Epithelial cell of proximal tubule (primary cell): ENCODE measurements around the gene IMMT. TPM values are rescaled to one million over a fixed set of nuclear protein-coding genes. Genes with fewer than 3 reads are reported as not detected.
"Not testable (repeated sequence)": the region's sequence is repeated elsewhere in the genome, so short reads cannot be mapped to it uniquely, and the experiment has no call there.

ENCODE experiments used
- DNase-seq: peaks from one replicate; pipeline ENCODE4 v3.0.0-alpha.2; 2011; ENCODE audit warnings: low read depth
- H3K4me3 ChIP-seq: 2 replicates; pipeline ENCODE4 v1.5.1; 2011; ENCODE audit warnings: low read depth, mild to moderate bottlenecking, low read length
- total RNA-seq: library from RNA; depleted of rRNA; stranded (reverse); fragments of >200 nt; gene quantifications from 2 replicates; pipeline ENCODE4 v1.2.3, GENCODE V29; 2015
- TF ChIP-seq, protein P1 (sequence below): conservative IDR thresholded peaks from 2 replicates; pipeline ENCODE4 v1.5.1; 2012; ENCODE audit warnings: low read depth, mild to moderate bottlenecking, low read length

Gene IMMT
- total RNA-seq, 1 donor from 2014 or later: 78.1 TPM

DNA sequence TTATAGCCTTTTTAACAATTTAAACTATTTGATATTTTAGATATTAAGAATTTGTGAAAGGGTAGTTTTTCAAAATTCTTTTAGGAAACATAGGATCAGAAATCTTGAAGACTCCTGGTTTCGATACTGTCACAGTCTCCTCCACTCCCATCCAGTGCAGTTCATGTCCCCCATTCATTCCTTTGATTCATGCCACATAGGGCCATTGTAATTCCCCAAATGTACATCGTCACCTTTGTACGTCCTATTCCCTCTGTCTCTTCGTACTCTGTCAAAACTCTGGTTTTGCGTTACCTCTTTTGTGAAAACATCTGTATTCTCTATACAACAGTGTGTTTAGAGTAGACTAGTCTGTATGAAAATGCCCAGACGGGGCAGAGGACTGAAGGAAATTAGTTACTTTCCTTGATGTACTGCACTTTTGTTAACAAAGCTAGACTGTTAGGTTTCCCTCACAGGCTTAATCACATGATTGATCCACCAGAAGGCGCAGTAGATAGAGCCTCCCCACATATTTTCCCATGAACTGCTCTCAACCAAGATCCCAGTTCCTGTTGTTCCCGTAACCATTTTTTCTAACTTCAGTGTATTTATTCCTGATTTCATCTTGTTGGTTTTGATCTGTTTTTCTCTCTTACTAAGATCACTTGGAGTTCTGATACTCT, 6.5 kb upstream of the IMMT start:
- H3K4me3 ChIP-seq: no peak overlapping the region
- TF ChIP-seq, protein P1, sequence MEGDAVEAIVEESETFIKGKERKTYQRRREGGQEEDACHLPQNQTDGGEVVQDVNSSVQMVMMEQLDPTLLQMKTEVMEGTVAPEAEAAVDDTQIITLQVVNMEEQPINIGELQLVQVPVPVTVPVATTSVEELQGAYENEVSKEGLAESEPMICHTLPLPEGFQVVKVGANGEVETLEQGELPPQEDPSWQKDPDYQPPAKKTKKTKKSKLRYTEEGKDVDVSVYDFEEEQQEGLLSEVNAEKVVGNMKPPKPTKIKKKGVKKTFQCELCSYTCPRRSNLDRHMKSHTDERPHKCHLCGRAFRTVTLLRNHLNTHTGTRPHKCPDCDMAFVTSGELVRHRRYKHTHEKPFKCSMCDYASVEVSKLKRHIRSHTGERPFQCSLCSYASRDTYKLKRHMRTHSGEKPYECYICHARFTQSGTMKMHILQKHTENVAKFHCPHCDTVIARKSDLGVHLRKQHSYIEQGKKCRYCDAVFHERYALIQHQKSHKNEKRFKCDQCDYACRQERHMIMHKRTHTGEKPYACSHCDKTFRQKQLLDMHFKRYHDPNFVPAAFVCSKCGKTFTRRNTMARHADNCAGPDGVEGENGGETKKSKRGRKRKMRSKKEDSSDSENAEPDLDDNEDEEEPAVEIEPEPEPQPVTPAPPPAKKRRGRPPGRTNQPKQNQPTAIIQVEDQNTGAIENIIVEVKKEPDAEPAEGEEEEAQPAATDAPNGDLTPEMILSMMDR: no peak
- no peak for DNase-seq

DNA sequence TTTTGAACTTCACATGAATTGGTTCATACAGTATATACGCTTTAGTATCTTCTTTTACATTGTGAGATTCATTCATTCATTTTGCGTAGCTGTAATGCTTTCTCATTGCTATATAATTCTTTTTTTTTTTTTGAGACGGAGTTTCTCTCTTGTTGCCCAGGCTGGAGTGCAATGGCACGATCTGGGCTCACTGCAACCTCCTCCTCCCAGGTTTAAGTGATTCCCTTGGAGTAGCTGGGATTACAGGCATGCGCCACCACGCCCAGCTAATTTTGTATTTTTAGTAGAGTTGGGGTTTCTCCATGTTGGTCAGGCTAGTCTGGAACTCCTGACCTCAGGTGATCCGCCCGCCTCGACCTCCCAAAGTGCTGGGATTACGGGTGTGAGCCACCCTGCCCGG, 5.3 kb upstream of the IMMT start:
- peak overlapping the region; percentile 98 for H3K4me3 ChIP-seq
- DNase-seq: not testable (repeated sequence)

DNA sequence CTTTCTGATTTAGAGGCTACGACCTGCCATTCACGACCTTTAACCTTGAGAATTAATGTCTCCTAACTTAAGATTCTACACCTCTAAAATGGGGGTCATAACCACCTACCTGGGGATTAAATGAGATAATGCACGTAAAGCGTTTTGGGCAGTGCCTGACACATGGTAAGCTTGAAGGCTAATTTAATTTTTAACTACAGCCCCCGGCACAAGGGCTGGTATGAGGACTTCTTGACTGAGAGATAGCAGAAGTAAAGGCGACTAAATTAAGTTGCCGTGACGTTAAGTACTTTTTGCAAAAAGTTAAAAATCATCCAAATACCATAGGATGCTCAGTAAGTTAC, 4.5 kb upstream of the IMMT start:
- DNase-seq: no peak
- H3K4me3 ChIP-seq: peak overlapping the region; percentile 98
- TF ChIP-seq, protein P1: no peak

DNA sequence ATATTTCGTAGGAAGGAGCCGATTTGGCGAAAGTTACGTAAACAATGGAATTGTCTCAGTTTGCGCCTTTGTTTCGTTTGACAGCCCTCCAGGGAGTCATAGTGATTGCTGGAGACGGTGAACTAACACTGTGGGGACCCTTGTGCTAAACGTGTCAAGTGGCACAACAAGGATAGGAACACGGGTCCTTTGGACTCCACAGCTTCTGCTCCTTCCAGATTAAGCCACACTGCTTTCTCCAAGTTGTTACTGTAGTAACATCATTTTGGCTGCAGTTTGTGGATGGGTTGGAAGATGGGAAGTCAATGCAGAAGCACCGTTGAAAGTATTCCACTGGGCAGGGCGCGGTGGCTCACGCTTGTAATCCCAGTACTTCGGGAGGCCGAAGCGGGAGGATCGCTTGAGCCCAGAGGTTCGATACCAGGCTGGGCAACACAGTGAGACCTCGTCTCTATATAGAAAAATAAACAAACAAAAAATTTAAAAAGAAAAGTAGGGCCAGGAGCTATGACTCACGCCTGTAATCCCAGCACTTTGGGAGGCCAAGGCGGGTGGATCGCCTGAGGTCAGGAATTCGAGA, 636 bp upstream of the IMMT start:
- no peak for DNase-seq
- TF ChIP-seq, protein P1: no peak
- H3K4me3 ChIP-seq: peak overlapping the region; percentile 99

DNA sequence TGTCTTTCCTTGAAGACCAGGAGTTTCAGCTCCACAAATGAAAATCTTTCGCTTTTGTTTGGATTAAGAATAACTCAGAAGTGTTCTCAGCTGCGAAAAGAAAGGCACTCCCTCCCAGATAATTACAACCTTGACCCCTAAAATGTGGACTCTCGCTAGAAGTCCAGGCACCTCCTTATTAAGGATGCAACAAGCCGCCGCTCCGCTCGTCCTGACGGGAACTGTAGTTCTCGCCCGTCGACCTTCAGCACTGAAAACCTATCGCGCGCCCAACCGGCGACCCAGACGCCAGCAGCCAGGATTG, 559 bp downstream of the IMMT start:
- no peak for DNase-seq
- TF ChIP-seq, protein P1: no peak
- H3K4me3 ChIP-seq: peak overlapping the region; percentile 99

DNA sequence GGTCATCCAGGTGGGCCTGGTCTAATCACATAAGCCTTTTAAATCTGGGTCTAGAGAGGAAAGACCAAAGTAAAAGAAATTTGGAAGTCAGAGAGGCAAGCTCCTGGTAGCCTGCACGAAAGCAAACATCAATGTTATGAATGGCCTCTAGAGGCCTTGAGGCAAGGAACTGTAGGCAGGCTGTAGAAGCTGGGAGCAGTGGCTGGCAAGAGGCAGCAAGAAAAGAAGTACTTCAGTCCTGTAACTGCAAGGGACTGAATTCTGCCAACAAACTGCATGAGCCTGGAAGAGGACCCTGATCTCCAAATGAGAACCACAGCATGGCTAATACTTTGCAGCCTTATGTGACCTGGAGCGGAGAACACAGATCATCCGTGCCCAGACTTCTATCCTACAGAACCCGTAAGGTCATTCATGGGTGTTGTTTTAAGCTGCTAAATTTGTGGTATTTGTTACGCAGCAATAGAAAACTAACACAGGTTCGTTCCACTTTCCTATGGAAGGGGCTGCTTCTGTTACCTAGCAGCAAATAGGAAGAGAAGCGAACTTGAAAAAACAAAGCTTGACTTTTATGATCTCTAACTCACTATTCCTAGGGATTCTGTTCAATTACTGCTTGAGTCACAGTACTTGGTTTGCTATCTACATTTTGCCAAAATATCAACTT, 1.2 kb downstream of the IMMT start:
- DNase-seq: no peak
- TF ChIP-seq, protein P1: no peak
- H3K4me3 ChIP-seq: peak overlapping the region; percentile 99

DNA sequence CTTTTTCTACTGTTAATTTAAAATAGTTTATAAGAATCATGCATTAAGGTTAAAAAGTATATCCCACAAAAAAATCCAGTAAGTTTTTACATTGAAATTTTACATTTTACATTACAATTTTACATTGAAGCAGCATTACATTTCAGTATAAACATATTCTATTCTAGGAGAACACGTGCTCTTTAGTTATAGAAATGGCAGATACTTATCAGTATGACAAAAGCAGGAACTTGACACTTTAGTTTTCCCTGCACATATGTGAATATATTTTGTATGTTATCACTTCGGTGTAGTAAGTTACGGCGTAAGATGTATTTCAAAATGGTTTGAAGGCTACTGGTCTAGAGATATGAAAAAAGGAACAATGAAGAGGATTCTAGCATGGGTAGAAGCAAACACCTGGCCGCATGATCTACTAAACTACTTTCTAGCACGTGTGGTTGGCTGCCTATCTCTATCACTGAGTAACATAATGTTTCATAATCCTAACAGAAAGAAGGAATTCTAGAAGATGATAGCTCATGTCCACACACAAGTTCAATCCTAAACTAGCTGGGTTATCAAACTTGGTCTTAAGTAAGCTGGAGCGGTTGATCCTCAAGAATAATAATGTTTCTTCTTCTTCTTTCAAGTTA, 5.4 kb downstream of the IMMT start:
- DNase-seq: no peak
- TF ChIP-seq, protein P1: no peak
- no peak overlapping the region for H3K4me3 ChIP-seq
